GM23338 (cell line): Measurements from ENCODE around the gene INSM2. TPM values are rescaled to one million over a fixed set of nuclear protein-coding genes. Genes with fewer than 3 reads are reported as not detected.

ENCODE experiments used
- ATAC-seq: fragments of 200-7000 bp; cut with Tn5 transposase; 3 replicates; pipeline ENCODE4 v1.9.1; 2020
- DNase-seq: peaks from one replicate; pipeline ENCODE4 v3.0.0-alpha.2; 2015; ENCODE audit warnings: low spot score
- H2AFZ ChIP-seq: fragments of 200-600 bp; sonication (generic); 2 replicates; pipeline ENCODE4 v1.8.0; 2016; ENCODE audit warnings: antibody characterized with exemption, mild to moderate bottlenecking, moderate library complexity
- H3F3A ChIP-seq: fragments of 200-600 bp; sonication (generic); replicated peaks from 2 replicates; pipeline ENCODE4 v1.8.0; 2017; ENCODE audit warnings: antibody characterized with exemption, mixed run types, low read depth
- H3K27ac ChIP-seq: fragments of 200-600 bp; sonication (generic); 2 replicates; pipeline ENCODE4 v1.6.1; 2016; ENCODE audit warnings: low read depth
- H3K27me3 ChIP-seq: fragments of 200-600 bp; sonication (generic); 2 replicates; pipeline ENCODE4 v1.8.0; 2016; ENCODE audit warnings: mild to moderate bottlenecking, mixed run types, moderate library complexity; ENCODE audit not compliant: insufficient read depth
- H3K36me3 ChIP-seq: fragments of 200-600 bp; sonication (generic); 2 replicates; pipeline ENCODE4 v1.8.0; 2016; ENCODE audit warnings: mild to moderate bottlenecking; ENCODE audit not compliant: insufficient read depth
- H3K4me1 ChIP-seq: fragments of 200-600 bp; sonication (generic); 2 replicates; pipeline ENCODE4 v1.8.0; 2016; ENCODE audit warnings: mild to moderate bottlenecking, moderate library complexity; ENCODE audit not compliant: insufficient read depth
- H3K4me2 ChIP-seq: fragments of 200-600 bp; sonication (generic); 2 replicates; pipeline ENCODE4 v1.7.1; 2017; ENCODE audit warnings: mixed run types
- H3K4me3 ChIP-seq: fragments of 200-600 bp; sonication (generic); 2 replicates; pipeline ENCODE4 v1.6.1; 2016; ENCODE audit warnings: mixed run types
- H3K79me2 ChIP-seq: fragments of 200-600 bp; sonication (generic); replicated peaks from 2 replicates; pipeline ENCODE4 v1.8.0; 2017; ENCODE audit warnings: mild to moderate bottlenecking; ENCODE audit not compliant: insufficient read depth
- H3K9me2 ChIP-seq: fragments of 200-600 bp; sonication (generic); 2 replicates; pipeline ENCODE4 v1.8.0; 2017; ENCODE audit not compliant: insufficient read depth
- H4K20me1 ChIP-seq: fragments of 200-600 bp; sonication (generic); replicated peaks from 2 replicates; pipeline ENCODE4 v1.8.0; 2017; ENCODE audit warnings: mild to moderate bottlenecking; ENCODE audit not compliant: insufficient read depth
- H3K27ac Mint-ChIP-seq: 2 replicates; pipeline ENCODE4 v1.8.0; 2020; ENCODE audit warnings: inconsistent platforms, mild to moderate bottlenecking, moderate library complexity, mixed read lengths
- H3K27me3 Mint-ChIP-seq: 3 replicates; pipeline ENCODE4 v1.8.0; 2022; ENCODE audit warnings: low read depth, mild to moderate bottlenecking, moderate library complexity, mixed read lengths, inconsistent platforms; ENCODE audit not compliant: insufficient read depth, poor library complexity
- H3K36me3 Mint-ChIP-seq: 3 replicates; pipeline ENCODE4 v1.8.0; 2021; ENCODE audit warnings: low read depth, mild to moderate bottlenecking, inconsistent platforms, moderate library complexity, mixed read lengths
- H3K4me1 Mint-ChIP-seq: 3 replicates; pipeline ENCODE4 v1.8.0; 2020; ENCODE audit warnings: mild to moderate bottlenecking, inconsistent platforms, mixed read lengths
- H3K4me3 Mint-ChIP-seq: 3 replicates; pipeline ENCODE4 v1.8.0; 2021; ENCODE audit warnings: moderate library complexity, mild to moderate bottlenecking, inconsistent platforms, mixed read lengths
- H3K9me3 Mint-ChIP-seq: 3 replicates; pipeline ENCODE4 v1.8.0; 2020; ENCODE audit warnings: moderate library complexity, mild to moderate bottlenecking, inconsistent platforms, mixed read lengths
- CREB1 ChIP-seq: fragments of 250-450 bp; sonication (Bioruptor Pico); IDR thresholded peaks from 2 replicates; pipeline ENCODE4 v1.5.0; 2020; ENCODE audit warnings: low read depth, mild to moderate bottlenecking, moderate library complexity
- CTCF ChIP-seq, 2 experiments: fragments of 200-600 bp in 1 of 2; sonication (generic) in 1 of 2; conservative IDR thresholded peaks; 2 replicates each; pipeline versions ENCODE4 v1.5.1 to v1.6.1; 2016 to 2017; ENCODE audit warnings: antibody characterized with exemption in 2 of 2, low read depth in 2 of 2, mild to moderate bottlenecking in 2 of 2, moderate library complexity in 1 of 2
- ETS1 ChIP-seq: IDR thresholded peaks from 2 replicates; pipeline ENCODE4 v1.6.1; 2016; ENCODE audit warnings: antibody characterized with exemption
- EZH2phosphoT487 ChIP-seq: fragments of 200-600 bp; sonication (generic); IDR thresholded peaks from one replicate; pipeline ENCODE4 v1.8.1; 2018; ENCODE audit warnings: antibody characterized with exemption; ENCODE audit not compliant: unreplicated experiment
- JUNB ChIP-seq: IDR thresholded peaks from one replicate; pipeline ENCODE4 v1.6.1; 2016; ENCODE audit warnings: antibody characterized with exemption; ENCODE audit not compliant: unreplicated experiment
- REST ChIP-seq: IDR thresholded peaks from one replicate; pipeline ENCODE4 v1.6.1; 2018; ENCODE audit warnings: antibody characterized with exemption; ENCODE audit not compliant: unreplicated experiment
- ZNF331 ChIP-seq: fragments of 250-450 bp; sonication (Bioruptor Pico); IDR thresholded peaks from 2 replicates; pipeline ENCODE4 v1.5.0; 2020; ENCODE audit warnings: low read depth, mild to moderate bottlenecking, moderate library complexity
- ZNF462 ChIP-seq: fragments of 250-450 bp; sonication (Bioruptor Pico); IDR thresholded peaks from 2 replicates; pipeline ENCODE4 v1.5.0; 2020; ENCODE audit warnings: mild to moderate bottlenecking, moderate library complexity
- polyA plus RNA-seq: library from polyadenylated mRNA; unstranded; fragments of >200 nt; fragmentation: Nextera tagmentation; extraction: Ambion mirVana; gene quantifications from 2 replicates; pipeline ENCODE4 v1.2.1, GENCODE V29; 2016
- total RNA-seq: library from RNA; depleted of rRNA; stranded (reverse); fragments of >200 nt; shearing (Covaris generic); gene quantifications from 2 replicates; pipeline ENCODE4 v1.2.3, GENCODE V29; 2014

INSM2 gene
- total and polyA plus RNA-seq, 2 experiments from 2014 or later, result not detected

GRCh38 chr14:35504260-35504659, 29.7 kb upstream of the INSM2 start:
- H3F3A ChIP-seq, result no peaks in the 10 kb centered on the region
- H3K4me2 ChIP-seq, result no peak overlapping the region
- ATAC-seq, result no peak
- no peak overlapping the region for H2AFZ ChIP-seq
- Mint-ChIP-seq H3K4me3 (no peak overlapping the region), H3K4me1 (no peaks in the 10 kb centered on the region), H3K36me3 (no peaks in the 10 kb centered on the region), H3K27ac (no peak overlapping the region), H3K27me3 (no peaks in the 10 kb centered on the region), H3K9me3 (no peaks in the 10 kb centered on the region)
- H3K4me3 ChIP-seq, result no peak overlapping the region
- H3K79me2 ChIP-seq, result no peaks in the 10 kb centered on the region
- TF ChIP-seq CTCF (conservative IDR thresholded peaks at IDR 0.05; ENCODE audit: low read depth in 2 of 2), result no peak
- TF ChIP-seq ZNF462, result no peak
- no peak for TF ChIP-seq ZNF331 (CRISPR knock-in tag)
- no peak for TF ChIP-seq REST
- no peak for TF ChIP-seq JUNB
- TF ChIP-seq EZH2phosphoT487, result no peak
- no peak for TF ChIP-seq CREB1 (CRISPR knock-in tag)
- TF ChIP-seq ETS1, result no peak
- no peaks in the 10 kb centered on the region for H3K36me3 ChIP-seq
- no peak overlapping the region for H3K27ac ChIP-seq
- H3K27me3 ChIP-seq, result no peaks in the 10 kb centered on the region
- no peaks in the 10 kb centered on the region for H3K4me1 ChIP-seq
- DNase-seq, result no peak
- no peaks in the 10 kb centered on the region for H4K20me1 ChIP-seq
- H3K9me2 ChIP-seq, result no peaks in the 10 kb centered on the region
